Ovary (tissue), 9 donors: ENCODE data around the gene RPL35A. TPM values are rescaled to one million over a fixed set of nuclear protein-coding genes. Genes with fewer than 3 reads are reported as not detected.

Experiments
- DNase-seq, 5 donors: peaks; one replicate each; pipeline ENCODE4 v3.0.0-alpha.2; 2019 to 2020
- H3K27ac ChIP-seq, 2 donors: fragments of 200-600 bp; one replicate each; pipeline versions ENCODE4 v1.5.1 to v1.8.0; 2019 to 2022
- H3K27me3 ChIP-seq: fragments of 200-600 bp; one replicate; pipeline ENCODE4 v1.8.0; 2022
- H3K36me3 ChIP-seq: fragments of 200-600 bp; sonication (generic); one replicate; pipeline ENCODE4 v1.5.1; 2019
- H3K4me1 ChIP-seq: one replicate; pipeline ENCODE4 v1.8.1; 2013; ENCODE audit warnings: mild to moderate bottlenecking, moderate library complexity; ENCODE audit not compliant: insufficient read depth
- H3K4me3 ChIP-seq: fragments of 200-600 bp; sonication (generic); one replicate; pipeline ENCODE4 v1.5.1; 2017
- H3K9me3 ChIP-seq, 2 donors: fragments of 200-600 bp in 1 of 2; sonication (generic) in 1 of 2; one replicate each; pipeline versions ENCODE4 v1.5.1 to v1.8.1; 2013 to 2019; ENCODE audit warnings: mild to moderate bottlenecking in 1 of 2, moderate library complexity in 1 of 2
- CTCF ChIP-seq, 3 donors: fragments of 450-650 bp in 2 of 3; fragments of 200-600 bp in 1 of 3; IDR thresholded peaks; one replicate each; pipeline versions ENCODE4 v1.5.1 to v1.8.0; 2016 to 2022; ENCODE audit warnings: antibody characterized with exemption in 3 of 3, mild to moderate bottlenecking in 1 of 3
- EP300 ChIP-seq: sonication (generic); formaldehyde crosslinking; IDR thresholded peaks from one replicate; pipeline ENCODE4 v1.6.1; 2017; ENCODE audit warnings: antibody characterized with exemption
- POLR2A ChIP-seq: fragments of 450-650 bp; IDR thresholded peaks from one replicate; pipeline ENCODE4 v1.6.1; 2017; ENCODE audit warnings: antibody characterized with exemption, mild to moderate bottlenecking, moderate library complexity
- WGBS, 3 donors: extraction: QIAGEN DNeasy Blood & Tissue Kit in 1 of 3; methylation state at CpG; one replicate each; pipeline versions ENCODE4 v1.1.5 to v1.1.7; 2013 to 2017; 5-methylcytosine and 5-hydroxymethylcytosine counted together
- intact Hi-C, 4 donors: fragments of 100-400 bp; cut with DNase I; formaldehyde crosslinking; loops; one replicate each; pipeline versions ENCODE4 v1.11.0 to v1.15.1; 2022 to 2023
- polyA plus RNA-seq, 2 donors: library from polyadenylated mRNA; stranded (reverse); fragments of 200-250 nt in 1 of 2; fragments of 350-450 nt in 1 of 2; fragmentation: Illumina TruSeq in 1 of 2; extraction: RNeasy Lipid Tissue Mini Kit (QIAGEN cat#74804) in 1 of 2; gene quantifications; one replicate each; pipeline ENCODE4 v1.2.3, GENCODE V29; 2013 to 2014
- total RNA-seq, 7 donors: library from RNA; depleted of rRNA in 2 of 7; stranded (reverse); fragments of >200 nt in 2 of 7; fragmentation: NEBNext Ultra II Directional in 3 of 7; extraction: Animal tissue kit (Norgen Biotek cat#: 25700) in 3 of 7; gene quantifications; one replicate each; pipeline versions ENCODE4 v1.1.0 to v1.2.4, GENCODE V29; 2016 to 2023
- donor health status: DM: no; HTN: no; CAD: no; lungs with moderate emphysema.
- donor health status: DM: no; HTN: no; CAD: no.
- donor health status: Bipolar disorder and iron deficiency.
- donor health status: DM: yes; HTN: yes; CAD: no.
- donor health status: DM: no; HTN: no; CAD: no.
- donor health status: DM: yes; HTN: yes; CAD: no.

The RPL35A gene
- total and polyA plus RNA-seq, 9 donors = 1,036 to 4,524 (median 2,172) TPM

GRCh38 chr3:197959500-197959890, 9.5 kb downstream of the RPL35A start:
- no peak for TF ChIP-seq CTCF (IDR thresholded peaks at IDR 0.05)
- TF ChIP-seq POLR2A = no peak
- WGBS, 3 donors = 37 to 45% (median 42%) methylated on average over 6 of the region's 6 CpGs
- H3K4me1 ChIP-seq = peaks cover 5% of the 10 kb centered on the region

GRCh38 chr3:197959891-197960693, 10.1 kb downstream of the RPL35A start, which contains the start of gene LMLN:
TSS of gene LMLN (plus strand) at chr3:197960217. CDS start at chr3:197960246, 29 bp downstream.
- Histone ChIP-seq H3K4me3 (peak within 1 kb of the TSS; percentile 89), H3K36me3 (no peaks in the 10 kb centered on the region), H3K27ac (peak within 1 kb of the TSS in 1 of 2 donors; percentile 70), H3K9me3 (no peaks in the 10 kb centered on the region), H3K27me3 (no peaks in the 10 kb centered on the region), H3K4me1 (peaks cover 5% of the 10 kb centered on the region)
- TF ChIP-seq CTCF (IDR thresholded peaks at IDR 0.05) (no peak), POLR2A (peak; percentile 68)
- WGBS, 3 donors = 0 to 1% (median 0%) methylated on average over 31 to 62 of the region's 62 CpGs
- DNase-seq = peak; percentile 95 to 97 (median 96)
- intact Hi-C loops = no loop called here

More at GRCh38 chr3:197959500-197959890, 9.5 kb downstream of the RPL35A start:
- H3K9me3 ChIP-seq = no peaks in the 10 kb centered on the region
- intact Hi-C loops = no loop called here
- peak overlapping the region; percentile 89 for H3K4me3 ChIP-seq
- no peak for DNase-seq
- no peaks in the 10 kb centered on the region for H3K27me3 ChIP-seq
- peak overlapping the region in 1 of 2 donors; percentile 70 for H3K27ac ChIP-seq
- no peaks in the 10 kb centered on the region for H3K36me3 ChIP-seq

GRCh38 chr3:197960694-197961581, 10.9 kb downstream of the RPL35A start:
- peaks cover 5% of the 10 kb centered on the region for H3K4me1 ChIP-seq
- no peak for TF ChIP-seq CTCF (IDR thresholded peaks at IDR 0.05)
- no peak for TF ChIP-seq POLR2A
- no peak for TF ChIP-seq EP300
- no peaks in the 10 kb centered on the region for H3K36me3 ChIP-seq
- 4 to 6% (median 4%) methylated on average over 23 of the region's 23 CpGs for WGBS, 3 donors
- H3K9me3 ChIP-seq = no peaks in the 10 kb centered on the region
- peak overlapping the region in 1 of 2 donors; percentile 70 for H3K27ac ChIP-seq
- intact Hi-C loops = no loop called here
- DNase-seq = no peak
- H3K4me3 ChIP-seq = peak overlapping the region; percentile 89
- no peaks in the 10 kb centered on the region for H3K27me3 ChIP-seq

- H3K27ac ChIP-seq = peak overlapping the region in 1 of 2 donors; percentile 70
- no peaks in the 10 kb centered on the region for H3K36me3 ChIP-seq
- H3K4me3 ChIP-seq = no peak overlapping the region
- peaks cover 5% of the 10 kb centered on the region for H3K4me1 ChIP-seq
- H3K9me3 ChIP-seq = no peaks in the 10 kb centered on the region
- 74 to 83% (median 80%) methylated on average over 9 of the region's 9 CpGs for WGBS, 3 donors
- DNase-seq = no peak
- TF ChIP-seq POLR2A = no peak
- no peak for TF ChIP-seq CTCF (IDR thresholded peaks at IDR 0.05)
- no peak for TF ChIP-seq EP300
- intact Hi-C loops = no loop called here
- H3K27me3 ChIP-seq = no peaks in the 10 kb centered on the region
These were observed 11.6 kb downstream of the RPL35A start for GRCh38 chr3:197961582-197961945.
